SK-N-SH (cell line): ENCODE data around the gene PIKFYVE. TPM values are rescaled to one million over a fixed set of nuclear protein-coding genes. Genes with fewer than 3 reads are reported as not detected.
A peak's percentile ranks its signal among the peaks of the same experiment; 100 is the strongest.

Experiments
- CTCF ChIA-PET: fragments of 300-600, 350-600 bp; formaldehyde crosslinking; extraction: SDS; loops from one replicate; lab custom pipeline; 2021; lab: Yijun Ruan, JAX
- POLR2A ChIA-PET: fragments of 350-600 bp; sonication (Branson Sonifier 250); formaldehyde crosslinking; extraction: SDS; loops from one replicate; lab custom pipeline; 2020; ENCODE audit warnings: antibody characterized with exemption, inconsistent platforms; lab: Yijun Ruan, JAX
- DNase-seq: peaks from one replicate; pipeline ENCODE4 v3.0.0; 2012
- H2AFZ ChIP-seq: fragments of 200-600 bp; sonication (generic); 2 replicates; pipeline ENCODE4 v1.8.1; 2016; ENCODE audit warnings: antibody characterized with exemption, mild to moderate bottlenecking, low read depth
- H3F3A ChIP-seq: fragments of 200-600 bp; sonication (generic); replicated peaks from 2 replicates; pipeline ENCODE3; 2016; ENCODE audit warnings: antibody characterized with exemption, mild to moderate bottlenecking; ENCODE audit not compliant: insufficient read depth
- H3K27ac ChIP-seq, 2 experiments: fragments of 200-500 bp in 1 of 2; fragments of 200-600 bp in 1 of 2; sonication (Bioruptor generic) in 1 of 2; sonication (generic), shearing (Covaris generic) in 1 of 2; 2 replicates each; pipeline versions ENCODE4 v1.5.1 to v1.6.1; 2014 to 2016; ENCODE audit warnings: low read depth in 2 of 2, inconsistent platforms in 1 of 2, low read length in 1 of 2, mild to moderate bottlenecking in 1 of 2, mixed read lengths in 1 of 2
- H3K27me3 ChIP-seq: fragments of 200-600 bp; sonication (generic), shearing (Covaris generic); 2 replicates; pipeline ENCODE4 v1.6.1; 2016; ENCODE audit warnings: mixed run types; ENCODE audit not compliant: insufficient read depth
- H3K36me3 ChIP-seq, 2 experiments: fragments of 200-500 bp in 1 of 2; fragments of 200-600 bp in 1 of 2; sonication (Bioruptor generic) in 1 of 2; sonication (generic) in 1 of 2; replicated peaks in 1 of 2; 2 replicates each; pipeline versions ENCODE3 to v1.5.1; 2014 to 2016; ENCODE audit warnings: low read length in 1 of 2, mild to moderate bottlenecking in 1 of 2; ENCODE audit not compliant: insufficient read depth in 2 of 2, control insufficient read depth in 1 of 2
- H3K4me1 ChIP-seq, 2 experiments: fragments of 200-500 bp in 1 of 2; fragments of 200-600 bp in 1 of 2; sonication (Bioruptor generic) in 1 of 2; sonication (generic), shearing (Covaris generic) in 1 of 2; 2 replicates each; pipeline versions ENCODE4 v1.5.1 to v1.6.1; 2014 to 2016; ENCODE audit warnings: low read depth in 1 of 2, low read length in 1 of 2, mixed run types in 1 of 2; ENCODE audit not compliant: insufficient read depth in 2 of 2, control insufficient read depth in 1 of 2
- H3K4me2 ChIP-seq: fragments of 200-600 bp; sonication (generic), shearing (Covaris generic); 2 replicates; pipeline ENCODE4 v1.6.1; 2017; ENCODE audit warnings: mixed run types
- H3K4me3 ChIP-seq, 2 experiments: fragments of 200-500 bp in 1 of 2; fragments of 200-600 bp in 1 of 2; sonication (Bioruptor generic) in 1 of 2; sonication (generic), shearing (Covaris generic) in 1 of 2; 2 replicates each; pipeline versions ENCODE4 v1.5.1 to v1.8.1; 2014 to 2016; ENCODE audit warnings: low read depth in 2 of 2, inconsistent platforms in 1 of 2, low read length in 1 of 2, mild to moderate bottlenecking in 1 of 2, mixed read lengths in 1 of 2, moderate library complexity in 1 of 2
- H3K79me2 ChIP-seq: fragments of 200-600 bp; sonication (generic); 2 replicates; pipeline ENCODE4 v1.8.1; 2017; ENCODE audit warnings: mild to moderate bottlenecking; ENCODE audit not compliant: insufficient read depth
- H3K9ac ChIP-seq: fragments of 200-600 bp; sonication (generic); 2 replicates; pipeline ENCODE4 v1.6.1; 2017; ENCODE audit warnings: mixed run types
- H3K9me2 ChIP-seq: fragments of 200-600 bp; sonication (generic); 2 replicates; pipeline ENCODE4 v1.6.1; 2017; ENCODE audit warnings: mixed run types
- H3K9me3 ChIP-seq: fragments of 200-600 bp; sonication (generic); 2 replicates; pipeline ENCODE4 v1.6.1; 2017; ENCODE audit warnings: mixed run types, mild to moderate bottlenecking, moderate library complexity
- H4K20me1 ChIP-seq: fragments of 200-600 bp; sonication (generic); 2 replicates; pipeline ENCODE4 v1.6.1; 2017; ENCODE audit warnings: mild to moderate bottlenecking, mixed run types; ENCODE audit not compliant: insufficient read depth
- JUND ChIP-seq: IDR thresholded peaks from 2 replicates; pipeline ENCODE4 v1.4.0; 2012
- MEF2A ChIP-seq: IDR thresholded peaks from 2 replicates; pipeline ENCODE4 v1.4.0; 2012; ENCODE audit warnings: low read depth, borderline replicate concordance
- PBX3 ChIP-seq: IDR thresholded peaks from 2 replicates; pipeline ENCODE4; 2012
- RFX5 ChIP-seq: IDR thresholded peaks from 2 replicates; pipeline ENCODE4 v1.6.1; 2012; ENCODE audit warnings: mild to moderate bottlenecking, improper control_type of control experiment, low read length
- RXRA ChIP-seq: IDR thresholded peaks from 2 replicates; pipeline ENCODE4 v1.4.0; 2012; ENCODE audit warnings: low read depth, mild to moderate bottlenecking, borderline replicate concordance
- TCF12 ChIP-seq: IDR thresholded peaks from 2 replicates; pipeline ENCODE4 v1.4.0; 2012
- ZBTB33 ChIP-seq: IDR thresholded peaks from 2 replicates; pipeline ENCODE4 v1.4.0; 2012; ENCODE audit warnings: low read depth, borderline replicate concordance
- WGBS: methylation state at CpG from one replicate; pipeline ENCODE4 v1.1.6; 2017; ENCODE audit warnings: low lambda C conversion rate; 5-methylcytosine and 5-hydroxymethylcytosine counted together
- polyA plus RNA-seq, 3 experiments: library from polyadenylated mRNA; depleted of rRNA; stranded (reverse); fragments of >200 nt; gene quantifications; 2 replicates each; pipeline ENCODE4 v1.2.3, GENCODE V29; 2012

The PIKFYVE gene
- polyA plus RNA-seq, 1 of the 3 experiments (the other 2 are of a cell fraction): 7.0 TPM

GRCh38 chr2:208315081-208315788, 49.2 kb downstream of the PIKFYVE start:
- H3K36me3 ChIP-seq: peaks cover 36 to 45% of the 10 kb centered on the region in 2 experiments
- no peaks in the 10 kb centered on the region; a peak in 1 of 4 replicates for H3K4me1 ChIP-seq
- no peaks in the 10 kb centered on the region for H3K79me2 ChIP-seq
- ChIA-PET POLR2A (no interaction called here), CTCF (no interaction called here)
- H2AFZ ChIP-seq: no peak overlapping the region
- H3K9me3 ChIP-seq: no peaks in the 10 kb centered on the region
- TF ChIP-seq TCF12: peak; percentile 51
- TF ChIP-seq PBX3: peak; percentile 8; the same call in 1 of the 2 replicates
- TF ChIP-seq MEF2A: no peak
- TF ChIP-seq RFX5: no peak
- H3K27ac ChIP-seq: peak overlapping the region in 1 of 2 experiments; percentile 6; a peak in 1 of 4 replicates
- H3F3A ChIP-seq: peaks cover 6% of the 10 kb centered on the region
- DNase-seq: no peak
- no peaks in the 10 kb centered on the region for H3K9me2 ChIP-seq
- WGBS: 85% methylated on average over 8 of the region's 8 CpGs
- no peak overlapping the region for H3K4me3 ChIP-seq
- no peaks in the 10 kb centered on the region for H4K20me1 ChIP-seq
- no peak overlapping the region for H3K9ac ChIP-seq
- no peak overlapping the region for H3K4me2 ChIP-seq
- no peaks in the 10 kb centered on the region for H3K27me3 ChIP-seq

GRCh38 chr2:208318127-208318526, 52.1 kb downstream of the PIKFYVE start:
- no peak overlapping the region for H3K27ac ChIP-seq
- CTCF ChIA-PET: no interaction called here
- H3K4me3 ChIP-seq: no peak overlapping the region
- POLR2A ChIA-PET: no interaction called here
- no peaks in the 10 kb centered on the region for H4K20me1 ChIP-seq
- no peak overlapping the region for H3K9ac ChIP-seq
- no peak overlapping the region for H3K4me2 ChIP-seq
- H3K27me3 ChIP-seq: no peaks in the 10 kb centered on the region
- WGBS: 73% methylated on average over 2 of the region's 2 CpGs
- H3K4me1 ChIP-seq: no peaks in the 10 kb centered on the region
- TF ChIP-seq PBX3 (no peak), RXRA (no peak), ZBTB33 (no peak), JUND (no peak)
- no peak overlapping the region for H2AFZ ChIP-seq
- H3K36me3 ChIP-seq: peaks cover 31 to 33% of the 10 kb centered on the region in 2 experiments
- DNase-seq: no peak
- no peaks in the 10 kb centered on the region for H3K79me2 ChIP-seq
- H3K9me3 ChIP-seq: no peaks in the 10 kb centered on the region
- no peaks in the 10 kb centered on the region for H3K9me2 ChIP-seq
- H3F3A ChIP-seq: peaks cover 6% of the 10 kb centered on the region
